DND-41 (cell line): Measurements from ENCODE around the gene SLC22A15.

Experiments used
- ATAC-seq: fragments of 200-7000 bp; cut with Tn5 transposase; 3 replicates; pipeline ENCODE4 v1.9.1; 2021; ENCODE audit warnings: low read depth; ENCODE audit not compliant: insufficient read depth
- DNase-seq: peaks from one replicate; pipeline ENCODE4 v3.0.0-alpha.2; 2020
- H2AFZ ChIP-seq: 2 replicates; pipeline ENCODE4 v1.6.0; 2012; ENCODE audit warnings: low read depth, low read length
- H3K27ac ChIP-seq: 2 replicates; pipeline ENCODE4 v1.5.1; 2012; ENCODE audit warnings: low read length, inconsistent platforms
- H3K27me3 ChIP-seq: fragments of 200-600 bp; sonication (generic); 2 replicates; pipeline ENCODE4 v1.6.0; 2012; ENCODE audit warnings: low read length, mild to moderate bottlenecking, inconsistent platforms; ENCODE audit not compliant: insufficient read depth, poor library complexity
- H3K36me3 ChIP-seq: 2 replicates; pipeline ENCODE4 v1.5.1; 2012; ENCODE audit warnings: low read length, inconsistent platforms; ENCODE audit not compliant: insufficient read depth
- H3K4me1 ChIP-seq: 2 replicates; pipeline ENCODE4 v1.5.1; 2012; ENCODE audit warnings: mild to moderate bottlenecking, low read length; ENCODE audit not compliant: insufficient read depth
- H3K4me2 ChIP-seq: 2 replicates; pipeline ENCODE4 v1.6.0; 2012; ENCODE audit warnings: mild to moderate bottlenecking, moderate library complexity, low read length, inconsistent platforms; ENCODE audit not compliant: insufficient read depth
- H3K4me3 ChIP-seq, 2 experiments: fragments of 200-600 bp in 1 of 2; shearing (Covaris generic) in 1 of 2; 2 replicates each; pipeline ENCODE4 v1.5.1; 2012 to 2016; ENCODE audit warnings: inconsistent platforms in 2 of 2, low read length in 2 of 2, mild to moderate bottlenecking in 2 of 2, low read depth in 1 of 2, moderate library complexity in 1 of 2
- H3K79me2 ChIP-seq: 2 replicates; pipeline ENCODE4 v1.6.0; 2012; ENCODE audit warnings: low read length, inconsistent platforms; ENCODE audit not compliant: insufficient read depth
- H3K9ac ChIP-seq: 2 replicates; pipeline ENCODE4 v1.6.0; 2012; ENCODE audit warnings: low read depth, mild to moderate bottlenecking, inconsistent platforms, low read length, moderate library complexity
- H3K9me3 ChIP-seq: 2 replicates; pipeline ENCODE4 v1.5.1; 2012; ENCODE audit warnings: low read length, moderate library complexity, mild to moderate bottlenecking, inconsistent platforms; ENCODE audit not compliant: insufficient read depth, severe bottlenecking
- H4K20me1 ChIP-seq: 2 replicates; pipeline ENCODE4 v1.6.0; 2012; ENCODE audit warnings: low read length; ENCODE audit not compliant: insufficient read depth
- EZH2 ChIP-seq: IDR thresholded peaks from 3 replicates; pipeline ENCODE4 v1.6.1; 2012; ENCODE audit warnings: borderline replicate concordance, low read depth, mild to moderate bottlenecking, moderate library complexity, low read length, inconsistent platforms; ENCODE audit not compliant: severe bottlenecking
- TF ChIP-seq, protein P1 (sequence below): IDR thresholded peaks from 2 replicates; pipeline ENCODE4 v1.5.1; 2012; ENCODE audit warnings: borderline replicate concordance, low read length, moderate library complexity, mild to moderate bottlenecking; ENCODE audit not compliant: poor library complexity, severe bottlenecking; ENCODE audit errors: extremely low read depth

Gene SLC22A15

GRCh38 chr1:115933625-115934024, 42.7 kb upstream of the SLC22A15 start:
- no peak for ATAC-seq
- Histone ChIP-seq H3K27ac (no peak overlapping the region), H3K4me1 (no peaks in the 10 kb centered on the region), H3K79me2 (no peaks in the 10 kb centered on the region), H3K4me3 (no peak overlapping the region), H3K27me3 (no peaks in the 10 kb centered on the region), H2AFZ (no peak overlapping the region), H3K9ac (no peak overlapping the region), H3K36me3 (no peaks in the 10 kb centered on the region), H3K9me3 (no peaks in the 10 kb centered on the region), H3K4me2 (no peak overlapping the region), H4K20me1 (no peaks in the 10 kb centered on the region)
- TF ChIP-seq EZH2 = no peak
- TF ChIP-seq, protein P1, sequence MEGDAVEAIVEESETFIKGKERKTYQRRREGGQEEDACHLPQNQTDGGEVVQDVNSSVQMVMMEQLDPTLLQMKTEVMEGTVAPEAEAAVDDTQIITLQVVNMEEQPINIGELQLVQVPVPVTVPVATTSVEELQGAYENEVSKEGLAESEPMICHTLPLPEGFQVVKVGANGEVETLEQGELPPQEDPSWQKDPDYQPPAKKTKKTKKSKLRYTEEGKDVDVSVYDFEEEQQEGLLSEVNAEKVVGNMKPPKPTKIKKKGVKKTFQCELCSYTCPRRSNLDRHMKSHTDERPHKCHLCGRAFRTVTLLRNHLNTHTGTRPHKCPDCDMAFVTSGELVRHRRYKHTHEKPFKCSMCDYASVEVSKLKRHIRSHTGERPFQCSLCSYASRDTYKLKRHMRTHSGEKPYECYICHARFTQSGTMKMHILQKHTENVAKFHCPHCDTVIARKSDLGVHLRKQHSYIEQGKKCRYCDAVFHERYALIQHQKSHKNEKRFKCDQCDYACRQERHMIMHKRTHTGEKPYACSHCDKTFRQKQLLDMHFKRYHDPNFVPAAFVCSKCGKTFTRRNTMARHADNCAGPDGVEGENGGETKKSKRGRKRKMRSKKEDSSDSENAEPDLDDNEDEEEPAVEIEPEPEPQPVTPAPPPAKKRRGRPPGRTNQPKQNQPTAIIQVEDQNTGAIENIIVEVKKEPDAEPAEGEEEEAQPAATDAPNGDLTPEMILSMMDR = no peak
- no peak for DNase-seq

GRCh38 chr1:115939455-115939854, 36.9 kb upstream of the SLC22A15 start:
- H3K4me2 ChIP-seq = no peak overlapping the region
- H3K27me3 ChIP-seq = no peaks in the 10 kb centered on the region
- TF ChIP-seq EZH2 = no peak
- TF ChIP-seq, protein P1 = no peak
- no peak overlapping the region for H3K4me3 ChIP-seq
- ATAC-seq (no peak), DNase-seq (no peak)
- H4K20me1 ChIP-seq = no peaks in the 10 kb centered on the region
- H3K9me3 ChIP-seq = no peaks in the 10 kb centered on the region
- H3K27ac ChIP-seq = no peak overlapping the region
- H3K9ac ChIP-seq = no peak overlapping the region
- H3K4me1 ChIP-seq = no peaks in the 10 kb centered on the region
- no peaks in the 10 kb centered on the region for H3K79me2 ChIP-seq
- H2AFZ ChIP-seq = no peak overlapping the region
- H3K36me3 ChIP-seq = no peaks in the 10 kb centered on the region

- H3K4me1 ChIP-seq = no peaks in the 10 kb centered on the region
- no peaks in the 10 kb centered on the region for H3K79me2 ChIP-seq
- H3K4me3 ChIP-seq = no peak overlapping the region
- H3K36me3 ChIP-seq = no peaks in the 10 kb centered on the region
- no peak overlapping the region for H3K4me2 ChIP-seq
- H3K9me3 ChIP-seq = no peaks in the 10 kb centered on the region
- TF ChIP-seq EZH2 = no peak
- TF ChIP-seq, protein P1 = no peak
- no peak for DNase-seq
- H3K9ac ChIP-seq = no peak overlapping the region
- no peak overlapping the region for H3K27ac ChIP-seq
- H4K20me1 ChIP-seq = no peaks in the 10 kb centered on the region
- H3K27me3 ChIP-seq = no peaks in the 10 kb centered on the region
- no peak for ATAC-seq
- no peak overlapping the region for H2AFZ ChIP-seq
Observed at GRCh38 chr1:115946116-115946515, 30.2 kb upstream of the SLC22A15 start.

DNA sequence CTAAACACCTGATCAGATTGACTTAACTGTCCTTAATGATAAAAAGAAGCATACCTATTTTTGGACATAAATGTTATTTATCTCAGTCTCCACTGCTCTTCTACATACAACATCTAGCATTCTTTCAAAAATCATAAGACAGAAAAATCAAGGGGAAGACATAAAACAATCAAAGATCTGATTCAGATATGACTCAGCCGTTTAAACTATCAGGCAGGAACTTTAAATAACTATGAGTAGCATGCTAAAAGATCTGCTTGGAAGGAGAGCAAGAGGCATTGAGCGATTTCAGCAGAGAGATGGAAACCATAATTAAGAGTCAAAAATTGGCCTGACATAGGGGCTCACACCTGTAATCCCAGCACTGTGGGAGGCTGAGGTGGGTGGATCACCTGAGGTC, 27.2 kb upstream of the SLC22A15 start:
- Histone ChIP-seq H3K27me3 (no peaks in the 10 kb centered on the region), H4K20me1 (no peaks in the 10 kb centered on the region), H2AFZ (no peak overlapping the region), H3K4me3 (no peak overlapping the region), H3K4me2 (no peak overlapping the region), H3K9ac (no peak overlapping the region), H3K27ac (no peak overlapping the region), H3K79me2 (no peaks in the 10 kb centered on the region), H3K4me1 (no peaks in the 10 kb centered on the region), H3K9me3 (no peaks in the 10 kb centered on the region), H3K36me3 (no peaks in the 10 kb centered on the region)
- DNase-seq = no peak
- no peak for ATAC-seq
- no peak for TF ChIP-seq EZH2
- TF ChIP-seq, protein P1 = no peak
